Gastrocnemius medialis (tissue), 4 donors: ENCODE data around the gene TTC28. TPM values are rescaled to one million over a fixed set of nuclear protein-coding genes. Genes with fewer than 3 reads are reported as not detected.

Experiments
- ATAC-seq, 2 donors: fragments of 150-250 bp; one replicate each; pipeline ENCODE4 v1.9.1; 2016
- DNase-seq, 2 donors: peaks; one replicate each; pipeline ENCODE4 v3.0.0-alpha.2; 2019
- H3K27ac ChIP-seq, 4 donors: fragments of 200-600 bp; sonication (generic); 1 replicate in 1 of 4; 2 replicates in 3 of 4; pipeline ENCODE4 v1.5.1; 2016 to 2018; ENCODE audit warnings: mild to moderate bottlenecking in 2 of 4, moderate library complexity in 1 of 4
- H3K27me3 ChIP-seq, 3 donors: fragments of 200-600 bp; sonication (generic) in 2 of 3; 1 replicate in 1 of 3; 2 replicates in 2 of 3; pipeline versions ENCODE4 v1.5.1 to v1.6.0; 2016 to 2019; ENCODE audit warnings: mild to moderate bottlenecking in 1 of 3, moderate library complexity in 1 of 3
- H3K36me3 ChIP-seq, 2 donors: fragments of 200-600 bp; sonication (generic) in 1 of 2; one replicate each; pipeline ENCODE4 v1.5.1; 2017 to 2018
- H3K4me1 ChIP-seq, 2 donors: fragments of 200-600 bp; sonication (generic) in 1 of 2; one replicate each; pipeline ENCODE4 v1.5.1; 2016 to 2017; ENCODE audit warnings: mild to moderate bottlenecking in 2 of 2
- H3K4me3 ChIP-seq, 4 donors: fragments of 200-600 bp; sonication (generic) in 3 of 4; 1 replicate in 1 of 4; 2 replicates in 3 of 4; pipeline ENCODE4 v1.5.1; 2016 to 2019; ENCODE audit warnings: mild to moderate bottlenecking in 2 of 4
- H3K9me3 ChIP-seq, 3 donors: fragments of 200-600 bp; sonication (generic) in 2 of 3; 1 replicate in 1 of 3; 2 replicates in 2 of 3; pipeline ENCODE4 v1.5.1; 2016 to 2019
- POLR2A ChIP-seq, 2 donors: fragments of 450-650 bp; IDR thresholded peaks; one replicate each; pipeline ENCODE4 v1.6.1; 2017; ENCODE audit warnings: antibody characterized with exemption in 2 of 2, mild to moderate bottlenecking in 2 of 2, moderate library complexity in 2 of 2
- in situ Hi-C, 4 donors: fragments of 200-750 bp; cut with MboI; loops; one replicate each; pipeline versions ENCODE4 v1.15.0 to v1.8.0; 2017; ENCODE audit warnings: low sequenced_read_pairs in 4 of 4
- intact Hi-C: fragments of 100-400 bp; cut with DNase I; formaldehyde crosslinking; loops from one replicate; pipeline ENCODE4 v1.15.1; 2023; ENCODE audit warnings: low total_unique reads
- total RNA-seq, 4 donors: library from RNA; depleted of rRNA; stranded (reverse); fragments of >200 nt; gene quantifications; one replicate each; pipeline versions ENCODE4 v1.1.0 to v1.2.3, GENCODE V29; 2016
- TF ChIP-seq, protein P1 (sequence below), 5 experiments: fragments of 450-650 bp in 3 of 5; fragments of 200-600 bp in 2 of 5; sonication (generic) in 2 of 5; IDR thresholded peaks in 4 of 5; conservative IDR thresholded peaks in 1 of 5; 1 replicate in 4 of 5; 2 replicates in 1 of 5; pipeline ENCODE4 v1.5.1; 2016 to 2019; ENCODE audit warnings: antibody characterized with exemption in 5 of 5, mild to moderate bottlenecking in 3 of 5, moderate library complexity in 3 of 5

Gene TTC28
- total RNA-seq, 4 donors from 2014 or later: 6.3 to 18.1 (median 8.4) TPM

DNA sequence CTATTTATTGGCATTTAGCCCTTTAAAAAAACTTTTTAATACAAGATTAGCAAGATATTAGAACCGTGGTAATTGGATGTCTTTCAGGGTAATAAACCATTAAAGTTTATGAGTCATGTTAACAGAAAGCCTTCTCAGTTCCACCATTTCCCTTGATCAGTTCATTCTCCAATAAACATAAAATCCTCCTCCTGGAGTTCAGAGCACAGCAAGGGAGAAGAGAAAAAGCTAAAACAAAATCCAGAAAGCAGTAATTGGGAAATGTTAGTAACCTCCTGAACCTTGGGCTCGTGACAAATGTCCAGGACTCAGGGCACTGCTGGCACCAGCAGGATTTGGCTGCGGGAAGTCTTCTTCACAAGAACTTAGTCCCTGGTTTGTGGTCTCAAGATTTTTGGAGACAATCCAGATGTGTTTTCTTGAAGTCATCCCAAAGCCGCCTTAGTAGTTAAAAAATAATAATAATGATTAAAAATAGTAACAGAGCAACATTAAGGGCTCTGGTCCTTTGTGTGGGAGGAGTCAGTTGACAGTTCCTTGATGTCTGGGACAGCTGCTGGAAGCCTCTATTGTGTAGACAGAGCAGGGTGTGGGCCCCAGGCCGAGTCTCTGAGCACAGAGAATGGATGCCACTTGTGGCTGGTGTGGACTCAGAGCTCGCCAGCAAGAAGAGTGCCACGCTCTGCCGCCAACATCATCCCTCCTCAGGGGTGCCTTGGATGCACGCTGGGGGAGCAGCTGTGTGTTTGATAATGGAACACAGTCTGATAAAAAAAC lies 717.2 kb downstream of the TTC28 start:
- Histone ChIP-seq H3K27ac (peak overlapping the region; percentile 76 to 84 (median 82)), H3K9me3 (no peaks in the 10 kb centered on the region), H3K4me1 (peaks cover 26 to 28% of the 10 kb centered on the region in 2 donors), H3K36me3 (no peaks in the 10 kb centered on the region), H3K27me3 (no peaks in the 10 kb centered on the region), H3K4me3 (no peak overlapping the region)
- in situ Hi-C loops (no loop called here), intact Hi-C loops (no loop called here)
- no peak for TF ChIP-seq POLR2A (IDR thresholded peaks at IDR 0.05)
- TF ChIP-seq, protein P1, sequence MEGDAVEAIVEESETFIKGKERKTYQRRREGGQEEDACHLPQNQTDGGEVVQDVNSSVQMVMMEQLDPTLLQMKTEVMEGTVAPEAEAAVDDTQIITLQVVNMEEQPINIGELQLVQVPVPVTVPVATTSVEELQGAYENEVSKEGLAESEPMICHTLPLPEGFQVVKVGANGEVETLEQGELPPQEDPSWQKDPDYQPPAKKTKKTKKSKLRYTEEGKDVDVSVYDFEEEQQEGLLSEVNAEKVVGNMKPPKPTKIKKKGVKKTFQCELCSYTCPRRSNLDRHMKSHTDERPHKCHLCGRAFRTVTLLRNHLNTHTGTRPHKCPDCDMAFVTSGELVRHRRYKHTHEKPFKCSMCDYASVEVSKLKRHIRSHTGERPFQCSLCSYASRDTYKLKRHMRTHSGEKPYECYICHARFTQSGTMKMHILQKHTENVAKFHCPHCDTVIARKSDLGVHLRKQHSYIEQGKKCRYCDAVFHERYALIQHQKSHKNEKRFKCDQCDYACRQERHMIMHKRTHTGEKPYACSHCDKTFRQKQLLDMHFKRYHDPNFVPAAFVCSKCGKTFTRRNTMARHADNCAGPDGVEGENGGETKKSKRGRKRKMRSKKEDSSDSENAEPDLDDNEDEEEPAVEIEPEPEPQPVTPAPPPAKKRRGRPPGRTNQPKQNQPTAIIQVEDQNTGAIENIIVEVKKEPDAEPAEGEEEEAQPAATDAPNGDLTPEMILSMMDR (IDR thresholded peaks at IDR 0.05 in 4 of 5, conservative IDR thresholded peaks at IDR 0.05 in 1 of 5): no peak
- peak; percentile 74 to 89 for ATAC-seq
- DNase-seq: peak; percentile 45 to 82

DNA sequence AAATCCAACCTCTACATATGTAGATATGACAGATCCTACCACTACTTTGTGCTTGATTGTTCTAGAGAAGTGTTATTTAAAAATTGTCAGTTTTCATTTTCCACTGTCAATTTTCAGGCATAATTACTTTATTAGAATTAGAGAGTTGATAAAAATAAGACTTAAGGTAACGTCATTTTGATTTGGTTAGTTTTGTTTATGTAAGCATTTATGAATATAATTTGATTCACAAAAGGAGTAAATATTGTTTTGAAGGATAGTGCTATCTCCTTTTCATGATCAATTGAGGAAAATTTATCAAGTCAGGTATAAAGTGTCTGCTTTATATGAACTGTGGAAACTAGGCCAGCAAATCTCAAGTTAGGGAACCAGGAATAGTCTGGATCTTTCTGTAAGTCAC lies 718.0 kb downstream of the TTC28 start:
- DNase-seq (no peak), ATAC-seq (no peak)
- Histone ChIP-seq H3K36me3 (no peaks in the 10 kb centered on the region), H3K4me3 (no peak overlapping the region), H3K27ac (peak overlapping the region; percentile 76 to 84 (median 82)), H3K4me1 (peaks cover 26 to 28% of the 10 kb centered on the region in 2 donors), H3K9me3 (no peaks in the 10 kb centered on the region), H3K27me3 (no peaks in the 10 kb centered on the region)
- in situ Hi-C loops (no loop called here), intact Hi-C loops (no loop called here)
- TF ChIP-seq, protein P1 (IDR thresholded peaks at IDR 0.05 in 4 of 5, conservative IDR thresholded peaks at IDR 0.05 in 1 of 5): no peak
- TF ChIP-seq POLR2A (IDR thresholded peaks at IDR 0.05): no peak

DNA sequence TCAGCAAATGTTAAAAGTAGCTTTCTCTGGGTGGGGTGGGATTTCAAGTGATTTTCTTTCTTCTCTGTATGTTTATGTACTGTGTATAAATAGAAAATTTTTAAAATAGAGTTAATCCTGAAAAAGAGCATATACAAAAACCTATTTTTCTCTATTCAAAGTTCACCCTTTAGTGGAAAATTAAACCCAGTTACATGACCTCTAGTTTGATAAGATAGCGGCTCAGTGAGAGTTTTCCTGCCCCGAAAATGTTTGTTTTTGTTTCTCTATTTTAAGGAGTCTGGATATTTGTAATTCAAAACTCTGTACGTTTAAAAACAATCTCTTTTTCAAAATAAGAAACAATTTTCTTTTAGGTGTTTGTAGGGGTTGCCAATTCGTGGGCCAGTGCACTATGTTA lies 718.5 kb downstream of the TTC28 start:
- TF ChIP-seq POLR2A (IDR thresholded peaks at IDR 0.05): no peak
- TF ChIP-seq, protein P1 (IDR thresholded peaks at IDR 0.05 in 4 of 5, conservative IDR thresholded peaks at IDR 0.05 in 1 of 5): no peak
- no peak overlapping the region for H3K4me3 ChIP-seq
- DNase-seq (no peak), ATAC-seq (no peak)
- no peaks in the 10 kb centered on the region for H3K36me3 ChIP-seq
- intact Hi-C loops (no loop called here), in situ Hi-C loops (no loop called here)
- no peaks in the 10 kb centered on the region for H3K9me3 ChIP-seq
- no peaks in the 10 kb centered on the region for H3K27me3 ChIP-seq
- H3K27ac ChIP-seq: peak overlapping the region; percentile 76 to 84 (median 82)
- H3K4me1 ChIP-seq: peaks cover 26 to 28% of the 10 kb centered on the region in 2 donors

DNA sequence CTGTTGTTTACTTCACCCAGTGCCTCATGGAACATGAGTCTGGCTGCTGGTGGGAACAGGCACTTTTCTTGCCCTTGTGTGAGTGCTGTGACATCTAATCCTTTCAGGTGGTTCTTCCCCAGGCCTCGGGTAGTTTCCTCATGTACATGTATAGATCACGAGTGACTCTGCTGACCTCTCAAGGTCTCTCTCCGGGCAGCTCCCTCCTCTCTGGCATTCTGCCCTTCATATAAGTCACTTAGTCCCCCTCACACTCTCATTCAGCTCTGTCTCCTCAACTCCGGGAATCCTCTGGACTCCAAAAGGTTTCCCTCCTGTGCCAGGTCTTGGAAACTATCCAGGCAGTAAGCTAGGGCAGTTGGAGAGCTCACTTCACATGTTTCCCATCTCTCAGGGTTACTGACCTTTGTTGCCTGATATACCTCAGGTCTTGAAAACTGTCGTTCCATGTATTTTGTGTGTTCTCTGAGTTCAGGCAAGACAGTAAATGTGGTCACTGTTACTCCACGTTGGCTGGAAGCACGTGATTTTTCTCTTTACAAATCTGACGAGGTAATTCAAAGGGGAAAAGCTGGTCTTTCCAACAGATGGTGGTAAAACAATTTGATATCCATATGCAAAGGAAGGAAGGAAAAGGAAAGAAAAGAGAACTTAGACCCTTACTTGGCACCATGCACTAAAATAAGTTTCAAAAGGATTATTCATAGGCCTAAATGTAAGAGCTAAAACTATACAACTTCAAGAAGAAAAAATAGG lies 720.1 kb downstream of the TTC28 start:
- TF ChIP-seq, protein P1 (IDR thresholded peaks at IDR 0.05 in 4 of 5, conservative IDR thresholded peaks at IDR 0.05 in 1 of 5): no peak
- no peak for TF ChIP-seq POLR2A (IDR thresholded peaks at IDR 0.05)
- in situ Hi-C loops (no loop called here), intact Hi-C loops (loop anchor here (2.0 kb wide), 1 partner anchor 41 kb away; the partner anchor contains the start of gene PITPNB)
- ATAC-seq (peak; percentile 82 to 94), DNase-seq (peak; percentile 55 to 72)
- H3K27ac ChIP-seq: peak overlapping the region; percentile 76 to 84 (median 82)
- H3K9me3 ChIP-seq: no peaks in the 10 kb centered on the region
- H3K4me1 ChIP-seq: peaks cover 26 to 28% of the 10 kb centered on the region in 2 donors
- H3K4me3 ChIP-seq: no peak overlapping the region
- H3K27me3 ChIP-seq: no peaks in the 10 kb centered on the region
- H3K36me3 ChIP-seq: no peaks in the 10 kb centered on the region
